ENCODE results near the gene UBE2E2.

DNA sequence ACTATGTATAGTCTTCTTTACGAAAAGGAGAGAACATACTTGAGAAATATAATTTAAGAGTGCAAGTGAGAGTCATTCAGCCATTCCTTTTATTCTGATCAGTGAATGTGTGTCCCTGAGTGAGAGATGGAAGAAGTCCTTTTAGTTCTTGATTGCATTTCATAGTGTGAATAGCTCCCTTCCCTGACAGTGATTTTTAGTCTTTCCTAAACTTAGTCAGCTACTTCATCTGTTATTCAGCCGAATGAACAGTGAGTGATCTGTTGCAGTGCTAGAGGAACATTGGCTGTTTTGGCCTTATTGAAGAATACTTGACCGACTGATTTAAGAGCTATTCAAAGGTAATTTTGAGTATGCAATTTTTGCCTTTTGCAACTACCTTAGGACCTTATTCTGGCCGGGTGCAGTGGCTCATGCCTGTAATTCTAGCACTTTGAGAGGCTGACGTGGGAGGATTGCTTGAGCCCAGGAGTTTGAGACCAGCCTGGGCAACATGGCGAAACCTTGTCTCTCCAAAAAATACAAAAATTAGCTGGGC lies 45.5 kb downstream of the UBE2E2 start:
- no peak for TF ChIP-seq ZNF274 (IDR thresholded peaks at IDR 0.05; ENCODE audit: low read depth, low read length)
- no peak for TF ChIP-seq YY1 (IDR thresholded peaks at IDR 0.05; ENCODE audit: insufficient read depth, insufficient read length)
- TF ChIP-seq SUZ12 (IDR thresholded peaks at IDR 0.05; ENCODE audit: extremely low read depth, insufficient read depth, insufficient read length) = no peak

Measured in NT2/D1 (cell line).